Stimulated activated CD8-positive, alpha-beta memory T cell treated with anti-CD3 and anti-CD28 coated beads, Interleukin-2, amount 100 ng/mL, for 48 hours (primary cell): ENCODE data around the gene NF1.
"Not testable (repeated sequence)": the region's sequence is repeated elsewhere in the genome, so short reads cannot be mapped to it uniquely, and the experiment has no call there.

ENCODE experiments used
- DNase-seq, 2 donors: peaks; one replicate each; pipeline ENCODE4 v3.0.0-alpha.2; 2020; ENCODE audit warnings: low read depth in 2 of 2

Gene NF1

DNA sequence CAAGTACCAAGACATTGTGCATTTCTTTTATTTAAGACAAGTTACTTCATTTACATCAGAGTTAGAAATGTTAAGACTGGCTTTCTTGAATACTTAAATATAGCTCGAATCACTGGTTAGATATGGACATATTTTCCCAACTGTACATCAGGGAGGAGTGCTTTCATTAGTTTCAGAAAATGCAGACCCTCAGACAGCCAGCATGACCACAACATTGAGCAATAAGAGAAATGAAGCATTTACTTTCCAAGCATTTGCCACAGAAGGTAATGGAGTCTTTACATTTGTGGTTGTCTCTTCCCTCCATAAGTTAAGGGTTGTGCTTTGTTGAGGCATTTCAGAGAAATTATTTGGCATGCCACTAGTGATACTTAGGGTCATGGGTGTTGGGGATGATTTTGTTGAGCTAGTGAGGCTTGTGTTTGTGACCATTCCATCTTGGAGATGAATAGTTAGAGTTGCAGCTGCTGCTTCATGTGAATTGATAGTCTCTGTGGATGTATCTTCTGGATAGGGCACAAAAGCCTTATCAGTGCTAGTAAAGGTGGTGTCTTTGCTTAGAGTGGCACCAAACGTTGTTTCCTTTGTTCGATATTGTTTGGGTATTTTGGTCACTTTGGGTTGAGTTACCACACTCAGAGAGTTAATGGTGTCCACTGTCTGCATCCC is 200.2 kb downstream of the NF1 start:
- no peak for DNase-seq

DNA sequence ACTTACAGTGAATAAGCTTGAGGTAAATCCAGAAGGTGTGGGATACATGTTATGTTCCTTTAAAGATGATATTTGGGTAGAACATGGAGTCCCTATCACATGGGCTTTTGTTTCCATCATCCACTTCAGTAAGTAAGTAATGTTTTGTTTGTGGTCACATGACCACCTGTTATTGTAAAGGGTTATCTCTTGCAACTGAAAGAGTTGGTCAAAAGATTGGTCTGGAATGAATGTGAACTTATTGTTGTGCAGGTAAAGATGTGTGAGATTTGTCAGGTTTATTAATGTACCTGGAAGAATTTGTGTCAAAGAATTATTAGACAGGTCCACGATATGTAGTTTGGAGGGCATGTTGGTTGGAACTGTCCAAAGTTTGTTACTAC is 200.7 kb downstream of the NF1 start:
- DNase-seq, result no peak

DNA sequence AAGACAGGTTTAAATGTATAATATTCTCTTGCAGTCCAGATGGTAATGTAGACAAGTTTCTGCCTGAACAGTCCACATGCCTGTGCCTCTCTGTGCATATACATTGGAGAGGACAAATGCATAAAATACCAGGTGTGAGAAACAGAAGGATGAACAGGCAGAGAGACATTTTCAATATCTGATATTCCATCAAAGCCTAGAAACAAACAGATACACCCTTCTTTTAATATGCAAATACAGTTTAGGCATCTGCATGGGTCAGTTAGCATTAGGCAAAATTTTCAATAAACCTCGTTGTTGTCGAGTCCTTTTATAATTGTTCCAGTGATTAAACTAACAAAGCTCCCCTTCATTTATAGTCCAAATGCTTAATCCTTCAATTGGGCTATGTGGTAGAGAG is 201.4 kb downstream of the NF1 start:
- DNase-seq, result no peak

DNA sequence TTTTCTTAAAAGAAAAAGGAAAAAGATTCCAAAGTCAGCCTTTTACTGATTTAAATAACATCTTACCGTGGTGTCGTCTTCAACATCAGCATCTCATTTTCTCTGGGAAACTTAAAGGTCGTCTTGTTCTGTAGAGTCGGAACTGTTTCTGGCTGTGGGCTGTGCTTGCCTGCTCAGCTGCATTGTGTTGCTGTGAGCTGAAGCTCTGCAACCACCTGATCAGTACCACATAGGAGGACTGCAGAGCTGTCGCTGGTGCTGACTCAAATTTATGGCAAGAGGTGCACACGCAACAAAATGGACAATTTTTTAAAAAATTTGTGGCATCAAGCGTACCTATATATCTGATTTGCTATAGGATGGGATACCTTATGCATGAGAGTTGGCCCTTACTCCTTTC is 202.3 kb downstream of the NF1 start, which contains the start of gene OMG:
Gene OMG (minus strand): TSS at position 150 of the 400 bp plus-strand sequence. CDS start 908 bp downstream, outside the sequence.
- DNase-seq, result no peak

DNA sequence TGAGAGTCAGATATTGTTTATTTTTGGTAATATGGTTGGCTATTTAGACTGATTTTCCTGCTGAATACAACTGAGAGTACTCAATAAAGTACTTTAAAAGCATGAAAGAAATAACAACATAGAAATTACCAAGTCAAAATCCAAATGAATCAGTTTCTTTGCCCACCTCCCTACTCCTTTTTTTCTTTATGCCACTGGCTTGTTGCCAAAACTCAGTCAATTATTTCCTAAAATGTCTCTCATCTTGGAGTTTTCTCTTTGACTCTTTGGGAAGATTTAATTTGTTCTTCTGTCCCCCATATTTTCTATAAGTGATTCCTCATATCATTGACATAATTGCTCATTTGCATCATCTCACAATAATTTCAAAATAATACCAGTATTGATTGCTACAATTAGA is 204.8 kb downstream of the NF1 start:
- DNase-seq, result no peak

DNA sequence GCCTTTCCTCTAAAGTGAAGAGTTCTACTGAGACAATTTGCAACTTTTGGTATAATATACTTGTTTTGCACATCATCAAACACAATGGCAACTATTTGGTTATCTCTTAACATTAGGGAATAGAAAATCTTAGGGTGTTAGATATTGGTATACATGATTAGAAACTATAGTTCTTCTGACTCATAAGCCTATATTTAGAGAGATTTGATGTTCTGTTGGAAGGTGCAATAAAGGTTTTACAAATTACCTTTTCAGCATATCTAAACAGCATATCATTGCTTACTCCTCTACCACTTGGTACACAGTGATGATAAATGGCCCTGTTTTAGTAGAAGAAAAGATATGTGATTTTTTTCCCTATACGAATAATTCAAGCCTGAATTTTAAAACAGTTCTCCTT is 212.9 kb downstream of the NF1 start:
- no peak for DNase-seq

DNA sequence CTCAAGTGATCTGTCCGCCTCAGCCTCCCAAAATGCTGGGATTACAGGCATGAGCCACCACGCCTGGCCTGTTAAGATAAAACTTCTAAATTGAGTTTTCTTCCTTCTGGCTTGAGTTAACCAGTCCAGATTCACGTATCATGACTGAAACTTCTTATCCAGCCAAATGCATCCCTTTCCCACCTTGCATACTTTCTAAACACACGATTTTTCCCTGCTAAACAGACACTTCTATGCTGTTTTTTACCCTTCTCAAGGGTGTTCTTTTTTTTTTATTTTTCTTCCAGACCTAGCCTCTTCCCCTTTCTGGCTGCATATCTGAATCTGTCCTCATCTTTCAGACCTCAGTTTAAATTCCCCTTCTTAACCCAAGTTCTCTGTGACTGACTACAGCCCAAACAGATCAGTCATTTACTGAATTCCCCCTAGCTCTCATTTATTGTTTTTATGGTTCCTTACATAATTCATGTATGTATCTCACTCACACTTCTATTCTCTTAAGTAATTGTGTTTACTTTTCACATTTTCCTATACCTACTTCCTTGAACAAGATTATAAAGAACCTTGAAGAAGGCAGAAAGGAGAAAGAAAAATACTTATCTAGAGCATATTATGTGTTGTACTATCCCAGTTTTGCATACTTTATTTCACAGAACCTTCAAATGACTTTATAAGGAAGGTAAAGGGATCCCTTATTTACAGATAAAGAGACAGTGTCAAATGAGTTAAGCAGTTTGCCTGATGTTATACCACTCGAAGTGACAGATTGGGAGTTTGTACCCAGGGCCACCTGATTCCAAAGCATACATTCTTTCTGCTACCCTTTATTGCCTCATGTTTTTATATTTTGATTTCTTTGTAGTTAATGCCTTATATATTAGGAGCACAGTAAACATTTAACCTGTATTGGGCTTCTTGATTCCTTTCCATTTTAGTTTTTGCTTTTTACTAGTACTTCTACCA is 213.9 kb downstream of the NF1 start:
- DNase-seq, result no peak

DNA sequence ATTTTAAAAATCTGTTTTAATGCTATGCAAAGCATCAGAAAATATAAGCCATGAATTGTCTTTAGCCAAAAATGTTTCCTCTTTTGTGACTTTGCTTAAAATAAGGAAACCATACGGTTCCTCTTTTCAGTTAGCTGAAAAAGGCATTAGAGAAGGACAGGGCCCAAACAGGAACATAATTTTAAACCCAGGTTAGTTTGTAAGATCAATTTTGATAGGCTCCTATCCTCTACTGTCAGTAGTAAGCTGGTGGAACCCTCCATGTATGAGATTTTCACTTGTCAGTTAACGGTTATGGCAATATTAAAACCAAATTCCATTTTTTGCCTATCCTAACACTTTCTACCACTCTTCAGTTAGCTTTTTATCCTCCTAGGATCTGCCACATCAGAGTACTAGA is 214.8 kb downstream of the NF1 start:
- no peak for DNase-seq

DNA sequence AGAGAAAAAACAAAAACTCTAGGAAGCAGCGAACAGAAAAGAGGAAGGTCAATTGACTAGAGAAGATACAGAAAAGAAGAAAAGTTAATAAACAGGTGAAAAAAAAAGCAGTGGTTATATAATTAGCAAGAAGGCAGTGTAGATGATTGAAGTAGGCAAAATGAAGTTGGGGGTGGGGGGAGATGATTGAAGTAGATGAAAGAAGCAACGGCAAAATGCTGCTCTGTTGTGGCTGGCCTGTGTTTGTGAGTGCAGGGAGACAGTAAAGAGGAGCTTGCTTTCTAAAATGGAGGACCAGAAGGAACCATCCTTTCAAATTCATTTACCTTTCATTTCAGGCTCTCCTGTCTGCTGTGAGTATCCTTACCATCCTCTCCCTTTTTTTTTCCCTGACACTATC is 215.5 kb downstream of the NF1 start:
- DNase-seq, result no peak

DNA sequence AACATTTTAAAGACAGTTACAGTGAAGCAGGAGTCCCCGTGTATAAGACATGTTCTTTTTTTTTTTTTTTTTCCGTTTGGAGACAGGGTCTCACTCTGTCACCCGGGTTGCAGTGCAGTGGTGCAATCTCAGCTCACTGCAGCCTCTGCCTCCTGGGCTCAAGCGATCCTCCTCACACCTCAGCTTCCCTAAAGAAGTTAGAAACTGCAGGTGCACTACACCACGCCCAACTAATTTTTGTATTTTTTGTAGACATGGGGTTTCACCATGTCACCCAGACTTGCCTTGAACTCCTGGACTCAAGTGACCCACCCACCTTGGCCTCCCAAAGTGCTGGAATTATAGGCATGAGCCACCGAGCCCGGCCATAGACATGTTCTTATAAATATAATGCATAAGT is 216.1 kb downstream of the NF1 start:
- DNase-seq, result no peak

DNA sequence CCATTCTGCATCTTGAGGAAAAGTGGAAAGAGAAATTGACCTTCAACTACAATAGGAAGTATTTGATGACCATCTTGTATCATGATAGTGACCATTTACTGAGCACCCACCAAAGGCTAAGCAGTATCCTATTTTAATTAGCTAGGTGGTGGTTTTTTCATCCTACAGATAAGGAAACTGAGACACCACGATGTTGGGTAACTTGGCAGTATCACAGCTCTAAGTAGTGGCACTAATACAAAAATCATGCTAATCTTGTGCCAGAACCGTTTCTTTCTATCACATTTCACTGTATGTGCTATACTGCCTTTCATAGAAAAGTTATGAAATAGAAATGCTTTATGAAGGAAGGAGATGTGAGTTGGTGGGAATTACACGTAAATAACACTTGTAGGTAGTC is 216.7 kb downstream of the NF1 start:
- no peak for DNase-seq

DNA sequence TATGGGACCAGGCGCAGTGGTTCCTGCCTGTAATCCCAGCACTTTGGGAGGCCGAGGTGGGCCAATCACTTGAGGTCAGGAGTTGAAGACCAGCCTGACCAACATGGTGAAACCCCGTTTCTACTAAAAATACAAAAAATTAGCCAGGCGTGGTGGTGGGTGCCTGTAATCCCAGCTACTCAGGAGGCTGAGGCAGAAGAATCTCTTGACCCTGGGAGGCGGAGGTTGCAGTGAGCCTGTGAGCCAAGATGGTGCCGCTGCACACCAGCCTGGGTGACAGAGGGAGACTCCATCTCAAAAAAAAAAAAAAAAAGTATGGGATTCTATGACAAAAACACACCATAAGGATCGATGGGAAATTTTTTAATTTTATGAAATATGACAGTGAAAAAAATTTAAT is 217.4 kb downstream of the NF1 start:
- DNase-seq, result not testable (repeated sequence)

DNA sequence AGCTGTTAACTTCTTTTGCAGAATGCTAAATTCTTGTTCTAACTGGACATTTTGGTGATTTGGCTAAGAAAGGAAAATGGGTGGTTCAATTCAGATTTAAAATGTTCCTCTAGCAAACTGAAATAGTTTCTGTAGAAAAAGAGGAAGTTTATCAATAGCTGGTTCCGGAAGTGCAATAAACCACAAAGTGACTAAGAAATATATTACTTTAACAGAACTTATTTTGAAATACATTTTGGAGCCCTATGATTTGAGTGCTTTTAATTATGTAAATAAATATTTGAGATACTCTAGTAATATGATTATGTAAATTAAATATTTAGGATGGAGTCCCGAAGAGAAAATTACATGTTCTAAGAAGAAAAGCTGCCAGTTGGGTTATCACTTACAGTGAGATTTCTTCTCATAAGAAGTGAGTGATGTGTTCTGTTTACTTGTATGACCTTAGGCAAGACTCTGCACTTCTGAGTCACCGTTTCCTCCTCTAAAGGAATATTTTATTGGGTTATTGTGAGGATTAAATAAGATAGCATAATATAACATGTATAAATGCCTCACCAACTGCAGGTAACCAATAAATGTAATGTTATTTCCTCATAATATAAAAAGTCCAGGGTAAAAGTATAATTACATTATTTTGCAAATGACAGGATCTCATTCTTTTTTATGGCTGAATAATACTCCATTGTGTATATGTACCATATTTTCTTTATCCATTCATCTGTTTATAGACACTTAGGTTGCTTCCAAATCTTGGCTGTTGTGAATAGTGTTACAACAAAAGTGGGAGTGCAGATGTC is 219.4 kb downstream of the NF1 start, which contains the start of gene EVI2B:
Gene EVI2B (minus strand): TSS at position 73 of the 800 bp plus-strand sequence. CDS start 8,445 bp downstream, outside the sequence.
- DNase-seq, result no peak

DNA sequence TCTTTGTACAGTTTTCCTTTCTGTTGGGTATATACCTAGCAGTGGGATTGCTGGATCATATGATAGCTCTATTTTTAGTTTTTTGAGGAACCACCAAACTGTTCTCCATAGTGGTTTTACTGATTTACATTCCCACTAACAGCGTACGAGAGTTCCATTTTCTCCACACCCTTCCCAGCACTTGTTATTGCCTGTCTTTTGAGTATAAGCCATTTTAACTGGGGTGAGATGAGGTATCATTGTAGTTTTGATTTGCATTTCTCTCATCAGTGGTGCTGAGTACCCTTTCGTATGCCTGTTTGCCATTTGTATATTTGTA is 220.0 kb downstream of the NF1 start:
- DNase-seq, result no peak

DNA sequence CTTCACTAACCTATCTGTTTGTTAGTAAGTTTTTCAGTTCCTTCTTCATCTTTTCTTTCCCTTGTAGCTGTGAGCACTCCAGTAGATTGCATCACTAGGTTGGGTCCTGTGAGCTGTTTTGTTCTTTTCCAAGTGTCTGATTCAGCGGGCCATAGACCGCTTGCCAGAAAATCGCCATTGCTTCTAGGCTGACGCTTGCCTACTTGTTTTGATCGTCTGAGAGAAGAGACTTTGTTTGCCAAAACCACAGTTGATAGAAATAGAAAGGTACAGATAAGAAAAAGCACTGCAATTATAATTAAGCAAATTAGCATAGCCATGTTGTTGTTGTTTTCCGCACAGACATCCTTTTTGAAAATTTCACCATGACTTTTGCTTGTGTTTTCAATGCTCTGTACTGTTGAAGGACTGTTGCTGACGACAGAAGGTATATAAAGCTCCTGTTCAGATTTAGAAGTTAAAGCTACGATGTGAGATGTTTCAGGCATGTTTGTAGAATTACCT is 223.6 kb downstream of the NF1 start:
- peak in 1 of 2 donors; percentile 38 for DNase-seq

DNA sequence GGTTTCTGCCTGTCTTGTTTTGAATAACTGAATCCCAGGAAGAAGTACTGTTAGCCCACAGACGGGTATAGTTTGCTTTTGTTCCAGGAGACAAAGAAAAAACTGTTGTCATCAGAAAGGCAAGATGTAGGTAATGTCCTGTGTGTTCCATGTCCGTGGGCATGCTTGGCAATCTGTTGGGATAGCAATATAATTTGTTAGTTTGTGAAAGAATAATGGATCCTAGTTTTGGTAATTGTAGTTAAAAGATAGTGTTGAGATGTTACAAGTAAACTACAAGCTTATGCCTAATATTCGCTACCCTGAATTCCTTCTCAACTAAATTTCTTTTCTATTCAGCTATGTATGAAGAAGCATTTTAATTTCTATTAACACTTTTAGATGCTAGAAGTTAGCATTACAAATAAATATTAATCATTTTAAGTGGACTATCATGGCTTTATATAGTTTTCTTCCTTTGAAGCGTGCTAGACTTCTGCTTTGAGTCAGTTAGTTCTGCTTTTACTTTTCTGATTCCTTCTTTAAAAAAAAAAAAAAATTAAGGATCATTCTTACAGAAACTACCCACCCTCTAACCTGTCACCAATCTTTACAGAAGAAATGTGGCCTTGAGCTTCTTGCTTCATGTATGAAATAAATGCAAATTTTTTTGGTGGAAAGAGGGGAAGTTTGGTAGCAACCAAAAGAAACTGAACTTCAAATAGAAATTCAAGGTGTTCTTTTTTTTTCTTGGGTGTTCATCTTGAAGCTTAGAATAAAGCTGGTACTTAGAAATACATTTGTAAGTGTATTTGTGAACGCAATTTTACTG is 224.3 kb downstream of the NF1 start:
- no peak for DNase-seq

DNA sequence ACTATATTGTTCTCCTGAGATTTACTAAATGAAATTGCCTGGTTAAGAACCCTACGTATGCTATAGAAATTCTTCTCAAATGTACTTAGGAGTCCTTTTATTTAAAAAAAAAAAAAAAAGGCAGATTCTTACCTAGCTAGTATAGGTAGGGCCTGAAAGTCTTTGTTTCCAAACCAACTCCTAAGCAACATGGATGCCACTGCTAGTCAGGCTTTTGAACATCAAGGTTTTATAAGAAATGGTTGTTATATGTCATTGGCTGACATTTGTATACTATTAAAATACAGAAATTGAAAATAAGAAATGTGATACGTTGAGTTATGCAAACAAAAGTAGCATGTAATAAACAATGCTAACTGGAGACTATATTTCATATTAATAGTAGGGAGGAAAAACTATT is 225.5 kb downstream of the NF1 start:
- no peak for DNase-seq

DNA sequence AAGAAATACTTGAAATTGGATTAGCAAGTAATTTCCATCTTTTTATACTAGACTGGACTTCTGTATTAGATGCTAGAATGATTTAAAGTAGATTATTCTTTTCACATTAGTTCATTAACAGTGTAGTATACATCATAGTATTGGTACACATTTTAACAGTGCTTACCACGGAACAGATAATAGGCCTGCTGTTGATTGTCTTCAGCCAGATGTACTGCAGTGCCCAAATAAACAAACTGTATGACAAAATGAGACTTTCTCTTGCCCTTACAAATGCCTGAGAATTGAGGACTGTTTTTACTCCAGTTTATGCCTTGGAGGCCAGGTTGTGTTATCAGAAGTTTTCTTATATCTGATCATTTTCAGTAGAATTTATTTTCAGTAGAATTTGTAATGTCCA is 226.0 kb downstream of the NF1 start:
- DNase-seq, result no peak

DNA sequence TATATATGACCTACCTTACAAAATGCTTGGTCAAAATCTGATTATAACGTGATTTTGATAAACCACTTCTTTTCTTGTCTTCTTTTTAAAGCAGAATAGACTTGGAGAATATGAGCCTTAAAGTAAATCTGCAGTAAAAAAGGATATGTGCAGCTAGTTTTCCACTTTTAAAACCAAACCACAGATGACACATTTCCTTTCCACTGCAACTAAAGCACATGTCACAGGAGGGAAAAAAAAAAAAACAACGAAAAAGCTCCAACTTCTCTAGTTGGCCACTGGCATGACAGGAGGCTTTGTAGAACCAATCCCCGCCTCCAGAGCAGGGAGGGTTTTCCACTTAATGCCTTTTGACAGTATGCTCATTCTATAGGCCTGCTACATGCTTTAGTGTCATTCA is 226.7 kb downstream of the NF1 start, which contains the start of gene EVI2A:
Gene EVI2A (minus strand): TSS at position 142 of the 400 bp plus-strand sequence. CDS start 2,609 bp downstream, outside the sequence.
- DNase-seq, result peak; percentile 43 to 55

DNA sequence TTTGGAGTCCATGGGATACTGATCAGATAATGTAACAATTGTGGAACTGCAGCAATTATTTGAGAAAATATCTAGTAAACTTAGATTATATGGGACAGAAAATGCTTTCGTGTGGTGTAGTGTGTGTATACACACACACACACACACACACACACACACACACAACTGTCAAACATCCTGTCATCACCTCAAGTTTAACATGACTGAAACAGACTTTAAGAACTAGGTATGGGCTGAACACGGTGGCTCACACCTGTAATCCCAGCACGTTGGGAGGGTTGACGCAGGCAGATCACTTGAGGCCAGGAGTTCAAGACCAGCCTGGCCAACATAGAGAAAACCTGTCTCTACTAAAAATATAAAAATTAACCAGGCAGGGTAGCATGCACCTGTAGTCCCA is 227.2 kb downstream of the NF1 start:
- DNase-seq, result no peak

DNA sequence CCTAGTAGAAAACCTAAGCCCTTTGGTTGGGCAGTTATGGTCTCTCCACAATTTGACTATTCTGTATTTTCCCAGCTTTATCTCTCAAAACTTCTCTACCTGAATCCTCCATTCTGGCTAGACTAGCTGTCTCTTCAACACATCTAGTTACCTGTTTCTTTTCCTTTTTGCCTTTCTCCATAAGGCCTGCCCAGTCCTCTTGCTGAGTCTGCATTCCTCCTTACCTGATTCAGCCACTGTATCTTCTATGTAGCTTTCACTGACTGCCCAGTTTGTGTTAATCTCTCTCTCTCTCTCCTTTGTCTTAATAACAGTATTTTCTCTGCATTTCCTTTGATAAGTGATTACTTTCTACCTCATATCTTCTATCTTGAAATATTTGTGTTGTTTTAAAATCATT is 228.8 kb downstream of the NF1 start:
- DNase-seq, result no peak
